ENCODE measurements around the gene LGALS9C.
"Not testable (repeated sequence)": the region's sequence is repeated elsewhere in the genome, so short reads cannot be mapped to it uniquely, and the experiment has no call there.

Gene LGALS9C

DNA sequence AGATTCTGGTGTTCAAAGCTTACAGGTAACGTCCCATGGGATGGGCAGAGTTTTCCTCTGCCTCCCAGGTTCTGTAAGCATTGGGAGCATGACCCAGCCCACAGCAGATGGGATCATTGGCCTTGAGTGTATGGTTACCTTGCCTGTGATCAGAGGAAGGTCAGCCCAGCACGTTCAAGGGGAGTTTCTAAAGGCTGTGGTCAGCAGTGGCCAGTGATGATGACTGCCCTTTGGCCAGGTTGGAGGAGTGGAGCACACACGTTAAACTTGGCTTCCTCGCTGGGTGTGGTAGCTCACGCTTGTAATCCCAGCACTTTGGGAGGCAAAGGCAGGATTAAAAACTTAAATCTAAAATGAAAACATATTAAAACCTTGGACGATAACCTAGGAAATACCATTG lies 51.8 kb downstream of the LGALS9C start:
- not testable (repeated sequence) for DNase-seq (ENCODE audit: low read depth in 2 of 3, low spot score in 2 of 3)

- DNase-seq (ENCODE audit: low read depth in 2 of 3, low spot score in 2 of 3): not testable (repeated sequence)
Measured at GRCh38 chr17:18528899-18529500, 52.4 kb downstream of the LGALS9C start.

DNA sequence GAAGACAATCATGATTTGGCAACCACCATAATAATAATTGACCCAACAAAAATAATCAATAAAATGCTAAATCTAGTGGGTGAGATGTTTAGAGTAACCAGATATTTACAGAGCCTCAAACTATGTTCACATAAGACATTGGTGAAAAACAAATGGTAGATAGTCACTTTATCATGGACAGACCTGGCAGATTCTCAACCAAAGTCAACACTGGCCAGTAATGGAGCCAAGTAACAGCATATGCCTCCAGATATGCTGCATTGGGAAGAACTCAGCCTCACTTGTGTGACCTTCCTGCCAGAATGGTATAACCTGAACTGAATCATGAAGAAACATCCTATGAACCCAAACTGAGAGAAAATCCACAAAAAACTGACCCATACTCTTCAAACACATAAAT lies 53.8 kb downstream of the LGALS9C start:
- not testable (repeated sequence) for DNase-seq (ENCODE audit: low read depth in 2 of 3, low spot score in 2 of 3)

GRCh38 chr17:18542234-18542633 lies 65.6 kb downstream of the LGALS9C start:
- DNase-seq (ENCODE audit: low read depth in 2 of 3, low spot score in 2 of 3): not testable (repeated sequence)

DNA sequence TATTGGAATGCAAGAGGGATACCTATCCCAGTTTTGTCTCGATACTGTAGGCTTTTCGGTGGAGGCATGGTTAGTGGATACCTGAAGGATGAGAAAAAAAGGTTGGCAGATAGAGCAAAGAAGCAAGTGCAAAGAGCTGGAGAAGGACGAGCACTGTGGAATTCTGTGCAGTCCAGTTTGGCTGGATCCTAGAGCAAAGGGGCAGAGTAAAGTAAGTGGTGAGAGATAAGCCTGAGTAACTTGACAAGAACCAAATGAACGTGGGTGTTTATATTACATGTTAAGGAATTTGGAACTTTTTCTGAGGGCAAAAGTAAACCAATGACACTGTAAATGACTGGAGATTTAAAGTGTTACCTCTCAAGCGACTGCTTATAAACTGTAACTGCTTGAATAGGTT lies 66.3 kb downstream of the LGALS9C start:
- DNase-seq (ENCODE audit: low read depth in 2 of 3, low spot score in 2 of 3): not testable (repeated sequence)

Data from activated CD8-positive, alpha-beta memory T cell treated with anti-CD3 and anti-CD28 coated beads for 48 hours (primary cell).